Measurements from ENCODE around the gene ACOT7. TPM values are rescaled to one million over a fixed set of nuclear protein-coding genes. Genes with fewer than 3 reads are reported as not detected.

The ACOT7 gene
- total and polyA plus RNA-seq, 2 experiments from 2014 or later = 167 to 169 TPM

- TF ChIP-seq CTCF (conservative IDR thresholded peaks at IDR 0.05; ENCODE audit: low read depth in 2 of 2) (no peak), POLR2AphosphoS5 (IDR thresholded peaks at IDR 0.05; ENCODE audit: low read depth) (no peak), EZH2phosphoT487 (IDR thresholded peaks at IDR 0.05; ENCODE audit: unreplicated experiment) (no peak), ZNF331 (CRISPR knock-in tag; IDR thresholded peaks at IDR 0.05; ENCODE audit: low read depth) (no peak)
Measured at GRCh38 chr1:6272452-6272851, 121.1 kb downstream of the ACOT7 start (continued).

GRCh38 chr1:6271554-6271953 is 122.0 kb downstream of the ACOT7 start:
- H3K27ac Mint-ChIP-seq = no peak overlapping the region
- Histone ChIP-seq H4K20me1 (replicated peaks; ENCODE audit: insufficient read depth) (no peaks in the 10 kb centered on the region; the same call in 1 of the 2 replicates), H3K4me2 (no peak overlapping the region), H3K36me3 (ENCODE audit: insufficient read depth) (no peaks in the 10 kb centered on the region), H3K9me2 (ENCODE audit: insufficient read depth) (no peaks in the 10 kb centered on the region), H3K4me1 (ENCODE audit: insufficient read depth) (peaks cover 5% of the 10 kb centered on the region; the same call in 1 of the 2 replicates), H3F3A (replicated peaks; ENCODE audit: low read depth) (0 out of 2 replicates have a peak, but pooled peaks cover 5% of the 10 kb centered on the region), H3K4me3 (no peak overlapping the region), H3K79me2 (replicated peaks; ENCODE audit: insufficient read depth) (no peaks in the 10 kb centered on the region), H3K27me3 (ENCODE audit: insufficient read depth) (no peaks in the 10 kb centered on the region), H2AFZ (no peak overlapping the region), H3K27ac (ENCODE audit: low read depth) (no peak overlapping the region)
- ATAC-seq (no peak), DNase-seq (ENCODE audit: low spot score) (no peak)
- peaks cover 28% of the 10 kb centered on the region for H3K4me1 Mint-ChIP-seq
- H3K9me3 Mint-ChIP-seq = no peaks in the 10 kb centered on the region
- H3K27me3 Mint-ChIP-seq (ENCODE audit: insufficient read depth, low read depth, poor library complexity) = peaks cover 17% of the 10 kb centered on the region
- H3K36me3 Mint-ChIP-seq (ENCODE audit: low read depth) = no peaks in the 10 kb centered on the region
- H3K4me3 Mint-ChIP-seq = no peak overlapping the region
- no peak for TF ChIP-seq ETS1 (IDR thresholded peaks at IDR 0.05)
- no peak for TF ChIP-seq CTCF (conservative IDR thresholded peaks at IDR 0.05; ENCODE audit: low read depth in 2 of 2)
- no peak for TF ChIP-seq ZNF331 (CRISPR knock-in tag; IDR thresholded peaks at IDR 0.05; ENCODE audit: low read depth)
- no peak for TF ChIP-seq POLR2AphosphoS5 (IDR thresholded peaks at IDR 0.05; ENCODE audit: low read depth)
- TF ChIP-seq, protein P1, sequence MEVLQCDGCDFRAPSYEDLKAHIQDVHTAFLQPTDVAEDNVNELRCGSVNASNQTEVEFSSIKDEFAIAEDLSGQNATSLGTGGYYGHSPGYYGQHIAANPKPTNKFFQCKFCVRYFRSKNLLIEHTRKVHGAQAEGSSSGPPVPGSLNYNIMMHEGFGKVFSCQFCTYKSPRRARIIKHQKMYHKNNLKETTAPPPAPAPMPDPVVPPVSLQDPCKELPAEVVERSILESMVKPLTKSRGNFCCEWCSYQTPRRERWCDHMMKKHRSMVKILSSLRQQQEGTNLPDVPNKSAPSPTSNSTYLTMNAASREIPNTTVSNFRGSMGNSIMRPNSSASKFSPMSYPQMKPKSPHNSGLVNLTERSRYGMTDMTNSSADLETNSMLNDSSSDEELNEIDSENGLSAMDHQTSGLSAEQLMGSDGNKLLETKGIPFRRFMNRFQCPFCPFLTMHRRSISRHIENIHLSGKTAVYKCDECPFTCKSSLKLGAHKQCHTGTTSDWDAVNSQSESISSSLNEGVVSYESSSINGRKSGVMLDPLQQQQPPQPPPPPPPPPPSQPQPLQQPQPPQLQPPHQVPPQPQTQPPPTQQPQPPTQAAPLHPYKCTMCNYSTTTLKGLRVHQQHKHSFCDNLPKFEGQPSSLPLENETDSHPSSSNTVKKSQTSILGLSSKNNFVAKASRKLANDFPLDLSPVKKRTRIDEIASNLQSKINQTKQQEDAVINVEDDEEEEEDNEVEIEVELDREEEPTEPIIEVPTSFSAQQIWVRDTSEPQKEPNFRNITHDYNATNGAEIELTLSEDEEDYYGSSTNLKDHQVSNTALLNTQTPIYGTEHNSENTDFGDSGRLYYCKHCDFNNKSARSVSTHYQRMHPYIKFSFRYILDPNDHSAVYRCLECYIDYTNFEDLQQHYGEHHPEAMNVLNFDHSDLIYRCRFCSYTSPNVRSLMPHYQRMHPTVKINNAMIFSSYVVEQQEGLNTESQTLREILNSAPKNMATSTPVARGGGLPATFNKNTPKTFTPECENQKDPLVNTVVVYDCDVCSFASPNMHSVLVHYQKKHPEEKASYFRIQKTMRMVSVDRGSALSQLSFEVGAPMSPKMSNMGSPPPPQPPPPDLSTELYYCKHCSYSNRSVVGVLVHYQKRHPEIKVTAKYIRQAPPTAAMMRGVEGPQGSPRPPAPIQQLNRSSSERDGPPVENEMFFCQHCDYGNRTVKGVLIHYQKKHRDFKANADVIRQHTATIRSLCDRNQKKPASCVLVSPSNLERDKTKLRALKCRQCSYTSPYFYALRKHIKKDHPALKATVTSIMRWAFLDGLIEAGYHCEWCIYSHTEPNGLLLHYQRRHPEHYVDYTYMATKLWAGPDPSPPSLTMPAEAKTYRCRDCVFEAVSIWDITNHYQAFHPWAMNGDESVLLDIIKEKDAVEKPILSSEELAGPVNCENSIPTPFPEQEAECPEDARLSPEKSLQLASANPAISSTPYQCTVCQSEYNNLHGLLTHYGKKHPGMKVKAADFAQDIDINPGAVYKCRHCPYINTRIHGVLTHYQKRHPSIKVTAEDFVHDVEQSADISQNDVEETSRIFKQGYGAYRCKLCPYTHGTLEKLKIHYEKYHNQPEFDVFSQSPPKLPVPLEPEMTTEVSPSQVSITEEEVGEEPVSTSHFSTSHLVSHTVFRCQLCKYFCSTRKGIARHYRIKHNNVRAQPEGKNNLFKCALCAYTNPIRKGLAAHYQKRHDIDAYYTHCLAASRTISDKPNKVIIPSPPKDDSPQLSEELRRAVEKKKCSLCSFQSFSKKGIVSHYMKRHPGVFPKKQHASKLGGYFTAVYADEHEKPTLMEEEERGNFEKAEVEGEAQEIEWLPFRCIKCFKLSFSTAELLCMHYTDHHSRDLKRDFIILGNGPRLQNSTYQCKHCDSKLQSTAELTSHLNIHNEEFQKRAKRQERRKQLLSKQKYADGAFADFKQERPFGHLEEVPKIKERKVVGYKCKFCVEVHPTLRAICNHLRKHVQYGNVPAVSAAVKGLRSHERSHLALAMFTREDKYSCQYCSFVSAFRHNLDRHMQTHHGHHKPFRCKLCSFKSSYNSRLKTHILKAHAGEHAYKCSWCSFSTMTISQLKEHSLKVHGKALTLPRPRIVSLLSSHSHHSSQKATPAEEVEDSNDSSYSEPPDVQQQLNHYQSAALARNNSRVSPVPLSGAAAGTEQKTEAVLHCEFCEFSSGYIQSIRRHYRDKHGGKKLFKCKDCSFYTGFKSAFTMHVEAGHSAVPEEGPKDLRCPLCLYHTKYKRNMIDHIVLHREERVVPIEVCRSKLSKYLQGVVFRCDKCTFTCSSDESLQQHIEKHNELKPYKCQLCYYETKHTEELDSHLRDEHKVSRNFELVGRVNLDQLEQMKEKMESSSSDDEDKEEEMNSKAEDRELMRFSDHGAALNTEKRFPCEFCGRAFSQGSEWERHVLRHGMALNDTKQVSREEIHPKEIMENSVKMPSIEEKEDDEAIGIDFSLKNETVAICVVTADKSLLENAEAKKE (CRISPR knock-in tag; IDR thresholded peaks at IDR 0.05) = no peak
- TF ChIP-seq ZNF114 (CRISPR knock-in tag; IDR thresholded peaks at IDR 0.05) = no peak
- no peak for TF ChIP-seq EZH2 (IDR thresholded peaks at IDR 0.05; ENCODE audit: low read depth, unreplicated experiment)
- no peak for TF ChIP-seq EZH2phosphoT487 (IDR thresholded peaks at IDR 0.05; ENCODE audit: unreplicated experiment)
- no peak for TF ChIP-seq REST (IDR thresholded peaks at IDR 0.05; ENCODE audit: unreplicated experiment)

All from GM23338 (cell line).